Brain microvascular endothelial cell (primary cell): Measurements from ENCODE around the gene GANC.

Experiments used
- DNase-seq: peaks from one replicate; pipeline ENCODE4 v3.0.0-alpha.2; 2020
- H3K27ac ChIP-seq: fragments of 250-450 bp; sonication (Bioruptor Pico); 2 replicates; pipeline ENCODE4 v1.5.1; 2020; ENCODE audit warnings: mild to moderate bottlenecking, moderate library complexity
- H3K27me3 ChIP-seq: fragments of 250-450 bp; sonication (Bioruptor Pico); replicated peaks from 2 replicates; pipeline ENCODE4 v1.5.1; 2020; ENCODE audit warnings: mild to moderate bottlenecking
- H3K36me3 ChIP-seq: fragments of 250-450 bp; sonication (Bioruptor Pico); replicated peaks from 2 replicates; pipeline ENCODE4 v1.5.1; 2020; ENCODE audit warnings: mild to moderate bottlenecking
- H3K4me3 ChIP-seq: 2 replicates; pipeline ENCODE4 v1.5.1; 2011; ENCODE audit warnings: low read depth, mild to moderate bottlenecking, control low read depth, low read length, moderate library complexity
- CTCF ChIP-seq: IDR thresholded peaks from 2 replicates; pipeline ENCODE4 v1.5.1; 2011; ENCODE audit warnings: low read depth, mild to moderate bottlenecking, moderate library complexity, low read length, control low read depth, inconsistent platforms; ENCODE audit errors: missing control alignments
- in situ Hi-C: cut with HindIII; loops from 2 replicates; pipeline ENCODE4 v1.10.0; 2017; ENCODE audit warnings: low sequenced_read_pairs, low pct_ligation_motif_present

Gene GANC

GRCh38 chr15:42401544-42402454 is 128.8 kb downstream of the GANC start:
- Histone ChIP-seq H3K36me3 (no peaks in the 10 kb centered on the region), H3K27me3 (no peaks in the 10 kb centered on the region), H3K27ac (no peak overlapping the region), H3K4me3 (no peak overlapping the region)
- no peak for TF ChIP-seq CTCF
- in situ Hi-C loops: no loop called here
- no peak for DNase-seq

- H3K36me3 ChIP-seq: no peaks in the 10 kb centered on the region
- no peak overlapping the region for H3K27ac ChIP-seq
Measured at GRCh38 chr15:42402455-42403205, 129.6 kb downstream of the GANC start.

GRCh38 chr15:42403389-42403788 is 130.4 kb downstream of the GANC start:
- DNase-seq: no peak
- H3K4me3 ChIP-seq: no peak overlapping the region
- no peak overlapping the region for H3K27ac ChIP-seq
- in situ Hi-C loops: no loop called here
- no peak for TF ChIP-seq CTCF
- no peaks in the 10 kb centered on the region for H3K27me3 ChIP-seq
- no peaks in the 10 kb centered on the region for H3K36me3 ChIP-seq

More at GRCh38 chr15:42402455-42403205, 129.6 kb downstream of the GANC start:
- Histone ChIP-seq H3K4me3 (no peak overlapping the region), H3K27me3 (no peaks in the 10 kb centered on the region)
- in situ Hi-C loops: no loop called here
- TF ChIP-seq CTCF: no peak
- no peak for DNase-seq

- H3K4me3 ChIP-seq: no peak overlapping the region
- in situ Hi-C loops: no loop called here
- no peak overlapping the region for H3K27ac ChIP-seq
- H3K27me3 ChIP-seq: no peaks in the 10 kb centered on the region
- H3K36me3 ChIP-seq: no peaks in the 10 kb centered on the region
- no peak for DNase-seq
- no peak for TF ChIP-seq CTCF
Measured at GRCh38 chr15:42404461-42405235, 131.6 kb downstream of the GANC start.

GRCh38 chr15:42405863-42406482 is 133.0 kb downstream of the GANC start:
- no peak for DNase-seq
- no peak for TF ChIP-seq CTCF
- Histone ChIP-seq H3K27ac (no peak overlapping the region), H3K4me3 (no peak overlapping the region), H3K27me3 (no peaks in the 10 kb centered on the region), H3K36me3 (peaks cover 3% of the 10 kb centered on the region)
- in situ Hi-C loops: no loop called here
